CMK (cell line): ENCODE results near the gene ETV3.

Source experiments
- DNase-seq: peaks from one replicate; pipeline ENCODE4 v3.0.0-alpha.2; 2010; ENCODE audit warnings: low read depth

Gene ETV3

DNA sequence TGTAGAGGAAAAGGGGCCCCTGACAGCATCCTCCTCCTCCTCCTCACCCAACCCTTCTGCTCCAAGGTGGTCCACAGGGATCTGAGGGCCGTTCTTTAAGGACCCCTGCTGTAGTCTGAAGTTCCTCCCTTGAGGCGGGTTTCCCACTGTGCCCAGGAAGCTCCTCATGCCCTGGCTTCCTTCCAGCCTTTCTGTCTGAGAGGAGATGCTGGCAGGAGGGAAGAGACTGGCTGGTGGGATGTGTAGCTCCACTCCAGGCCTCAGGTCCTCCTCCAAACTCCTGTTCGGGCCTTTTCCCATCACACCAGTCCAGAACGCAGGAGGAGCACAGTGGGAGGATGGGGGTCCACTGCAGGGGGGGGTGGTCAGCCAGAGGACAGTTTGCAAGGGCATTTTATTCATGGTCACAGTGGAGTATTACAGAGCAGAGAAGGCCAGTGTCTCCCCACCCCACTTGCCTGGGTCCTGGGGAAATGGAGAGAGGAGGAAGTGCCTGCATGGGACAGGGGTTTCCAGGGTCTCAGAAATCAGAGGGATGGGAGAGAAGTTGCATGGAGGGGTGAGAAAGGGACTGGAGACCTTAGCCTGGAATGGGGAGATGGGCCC, 46.4 kb downstream of the ETV3 start:
- DNase-seq, result no peak

DNA sequence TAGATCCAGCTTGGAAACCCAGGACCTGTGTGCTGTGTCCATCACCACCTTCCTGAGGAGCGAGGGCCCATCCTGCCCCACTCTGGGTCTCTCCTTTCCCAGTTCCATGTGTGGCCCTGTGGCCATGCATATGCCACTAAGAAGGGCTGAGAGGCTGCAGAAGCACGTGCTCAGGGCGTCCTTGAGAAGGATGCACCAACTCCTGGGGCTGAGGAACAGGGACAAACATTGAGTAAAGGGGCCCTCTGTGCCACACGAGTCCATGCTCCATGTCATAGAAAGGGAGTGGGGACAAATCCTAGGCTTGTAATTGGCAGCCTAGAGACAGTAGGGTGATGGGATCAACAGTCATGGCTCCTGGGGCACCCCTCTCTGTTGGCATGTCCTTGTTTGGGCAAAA, 47.0 kb downstream of the ETV3 start:
- no peak for DNase-seq

DNA sequence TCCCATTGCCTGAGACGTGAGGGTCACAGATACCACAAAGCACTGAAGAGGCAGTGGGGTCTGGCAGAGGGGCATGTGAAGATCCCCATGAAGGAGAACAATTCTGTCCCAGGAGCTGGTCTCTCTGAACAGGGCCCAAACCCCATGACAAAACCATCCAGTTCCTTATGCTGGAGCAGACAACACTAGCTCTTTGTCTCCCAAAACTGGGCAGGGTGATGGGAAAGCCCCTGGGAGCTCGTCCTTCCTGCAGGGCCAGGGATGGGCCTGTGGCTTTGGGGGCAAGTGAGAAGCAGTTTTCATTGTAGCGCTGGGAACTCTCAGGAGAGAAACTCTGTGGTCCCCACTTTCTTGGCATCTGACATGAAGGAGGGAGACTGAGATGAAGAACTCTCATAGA, 47.4 kb downstream of the ETV3 start:
- no peak for DNase-seq

DNA sequence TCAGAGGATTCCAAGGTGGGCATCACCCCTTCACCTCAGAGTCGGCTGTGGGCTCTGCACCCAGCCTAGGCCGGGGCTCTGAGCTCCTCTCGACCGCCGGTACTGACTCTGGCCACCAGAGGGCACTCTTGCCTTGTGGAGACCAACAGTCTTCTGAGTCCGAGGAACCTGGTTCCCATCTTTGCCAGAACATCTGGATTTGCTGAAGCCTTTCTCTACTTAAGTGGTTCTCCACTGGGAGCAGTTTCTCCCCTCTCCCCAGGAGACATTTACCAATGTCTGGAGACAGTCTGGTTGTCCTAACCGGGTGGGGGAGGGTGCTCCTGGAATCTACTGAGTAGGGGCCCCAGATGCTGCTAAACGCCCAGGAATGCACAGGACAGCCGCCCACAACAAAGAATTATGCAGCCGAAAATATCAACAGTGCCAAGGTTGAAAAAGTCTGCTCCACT, 48.0 kb downstream of the ETV3 start:
- peak; percentile 51 for DNase-seq

DNA sequence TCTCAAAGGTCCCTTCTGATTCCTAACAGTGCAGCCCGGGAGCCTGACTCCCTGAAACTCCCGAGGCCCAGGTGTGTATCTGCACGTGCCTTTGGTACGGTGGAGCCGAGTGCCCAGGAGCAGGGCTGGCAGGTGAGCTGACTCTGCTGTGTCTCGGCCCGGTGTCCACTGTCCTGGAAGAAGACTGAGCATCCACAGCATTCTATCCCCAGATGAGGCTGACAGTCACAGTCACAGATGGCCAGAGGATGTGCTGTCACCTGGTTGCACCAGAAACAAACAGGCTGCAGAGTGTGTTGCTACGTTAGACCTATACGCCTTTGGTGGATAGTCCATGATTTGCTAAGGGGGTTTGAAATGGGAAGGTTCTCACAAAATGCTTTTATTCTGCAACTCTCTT, 48.4 kb downstream of the ETV3 start:
- DNase-seq, result no peak

DNA sequence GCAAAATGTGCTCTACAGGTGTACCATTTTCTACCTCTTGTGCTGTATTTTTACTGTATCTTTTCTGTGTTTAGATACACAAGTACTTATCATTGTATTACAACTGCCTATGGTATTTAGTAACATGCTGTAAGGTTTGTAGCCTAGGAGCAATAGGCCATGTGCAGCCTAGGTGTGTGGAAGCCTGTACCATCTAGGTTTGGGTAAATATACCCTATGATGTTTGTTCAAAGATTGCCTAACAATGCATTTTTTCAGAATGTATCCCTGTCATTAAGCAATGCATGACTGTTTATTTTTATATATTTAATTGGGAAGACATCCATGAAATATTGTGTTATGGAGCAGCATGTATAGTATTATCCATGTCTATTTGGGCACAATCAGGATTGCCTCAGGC, 49.6 kb downstream of the ETV3 start:
- DNase-seq, result no peak

DNA sequence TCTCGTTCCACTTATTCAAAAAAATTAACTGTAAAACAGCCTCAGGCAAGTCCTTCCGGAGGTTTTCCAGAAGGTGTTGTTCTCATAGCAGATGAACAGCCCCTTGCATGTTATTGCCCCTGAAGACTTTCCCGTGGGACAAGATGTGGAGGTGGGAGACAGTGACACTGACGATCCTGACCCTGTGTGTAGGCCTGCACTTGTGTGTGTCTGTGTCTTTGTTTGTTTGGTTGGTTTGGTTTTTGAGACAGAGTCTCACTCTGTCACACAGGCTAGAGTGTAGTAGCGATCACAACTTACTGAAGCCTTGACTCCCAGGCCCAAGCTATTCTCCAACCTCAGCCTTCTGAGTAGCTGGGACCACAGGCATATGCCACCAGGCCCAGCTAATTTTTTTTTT, 51.2 kb downstream of the ETV3 start:
- no peak for DNase-seq

DNA sequence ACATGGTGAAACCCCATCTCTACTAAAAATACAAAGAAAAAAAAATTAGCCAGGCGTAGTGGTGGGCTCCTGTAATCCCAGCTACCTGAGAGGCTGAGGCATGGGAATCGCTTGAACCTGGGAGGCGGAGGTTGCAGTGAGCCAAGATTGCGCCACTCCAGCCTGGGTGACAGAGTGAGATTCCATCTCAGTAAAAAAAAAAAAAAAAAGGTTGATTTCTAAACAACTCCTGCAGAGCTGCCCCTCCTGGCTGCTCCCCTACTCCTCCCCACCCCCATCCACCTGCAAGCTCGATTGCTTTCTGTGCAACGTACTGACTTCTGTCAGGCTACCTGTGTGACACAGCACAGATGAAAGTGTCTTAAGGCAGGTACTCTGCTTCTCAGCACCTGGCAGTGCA, 51.9 kb downstream of the ETV3 start:
- DNase-seq, result no peak

DNA sequence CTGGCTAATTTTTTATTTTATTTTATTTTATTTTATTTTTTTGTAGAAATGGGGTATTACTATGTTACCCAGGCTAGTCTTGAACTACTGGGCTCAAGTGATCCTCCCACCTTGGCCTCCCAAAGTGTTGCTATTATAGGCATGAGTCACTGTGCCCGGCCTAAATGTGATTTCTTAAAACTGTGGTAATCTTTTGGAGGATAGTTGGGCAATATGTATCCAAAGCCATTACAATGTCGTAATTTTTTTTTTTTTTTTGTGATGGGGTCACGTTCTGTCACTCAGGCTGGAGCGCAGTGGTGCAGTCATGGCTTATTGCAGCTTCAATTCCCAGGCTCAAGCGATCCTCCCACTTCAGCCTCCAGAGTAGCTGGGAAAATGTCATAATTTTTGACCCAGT, 52.8 kb downstream of the ETV3 start:
- DNase-seq, result no peak

DNA sequence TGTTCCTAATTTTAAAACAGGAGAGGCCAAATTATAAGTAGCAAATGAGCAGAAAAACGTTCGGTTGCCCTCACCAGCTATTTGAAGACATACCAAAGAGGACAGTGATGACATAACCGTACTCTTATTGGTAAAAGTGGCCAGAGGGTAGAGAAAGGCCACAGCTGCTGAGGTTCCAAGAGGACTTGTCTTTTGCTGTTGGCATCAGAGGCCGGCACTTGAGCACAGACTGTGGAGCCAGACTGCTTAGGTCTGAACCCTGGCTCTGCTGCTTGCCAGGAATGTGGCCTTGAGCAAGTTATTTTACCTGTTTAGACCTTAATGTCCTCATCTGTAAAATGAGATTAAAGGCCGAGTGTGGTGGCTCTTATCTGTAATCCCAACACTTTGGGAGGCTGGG, 53.5 kb downstream of the ETV3 start:
- no peak for DNase-seq

DNA sequence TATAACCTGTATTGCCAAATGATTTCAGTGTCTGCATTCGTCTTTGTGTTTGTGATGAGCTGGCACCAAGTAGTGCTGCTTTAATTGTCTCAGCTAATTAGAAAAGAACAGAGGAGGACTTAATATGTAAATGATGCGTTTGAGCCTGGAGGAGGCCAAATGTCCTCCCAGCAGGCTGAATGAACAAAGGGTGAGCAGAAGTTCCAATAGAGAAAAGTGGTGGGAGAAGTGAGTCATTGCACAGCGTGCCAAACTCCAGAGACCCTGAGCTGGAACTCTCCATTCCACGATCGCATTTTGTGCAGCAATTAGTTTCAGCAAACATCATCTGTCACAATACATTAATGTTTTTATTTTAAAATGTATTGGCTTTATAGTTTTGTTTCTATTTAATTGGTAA, 56.5 kb downstream of the ETV3 start:
- DNase-seq, result no peak

DNA sequence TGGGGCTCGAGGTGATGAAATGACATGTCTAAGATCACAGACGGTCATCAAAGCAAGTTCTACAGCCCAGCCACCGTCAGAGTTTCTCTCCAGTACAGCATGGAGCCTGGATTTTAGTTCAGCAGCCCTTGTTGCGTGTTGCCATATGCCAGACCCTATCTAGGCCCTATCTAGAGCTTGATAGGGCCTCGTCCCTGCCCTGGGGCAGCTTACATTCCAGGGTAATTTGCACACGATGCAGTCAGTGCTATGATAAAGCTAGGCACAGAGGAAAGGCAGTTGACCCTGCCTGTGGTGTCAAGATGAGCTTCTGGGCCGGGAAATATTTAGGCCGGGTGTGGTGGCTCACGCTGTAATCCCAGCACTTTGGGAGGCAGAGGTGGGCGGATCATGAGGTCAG, 57.5 kb downstream of the ETV3 start:
- DNase-seq, result no peak

DNA sequence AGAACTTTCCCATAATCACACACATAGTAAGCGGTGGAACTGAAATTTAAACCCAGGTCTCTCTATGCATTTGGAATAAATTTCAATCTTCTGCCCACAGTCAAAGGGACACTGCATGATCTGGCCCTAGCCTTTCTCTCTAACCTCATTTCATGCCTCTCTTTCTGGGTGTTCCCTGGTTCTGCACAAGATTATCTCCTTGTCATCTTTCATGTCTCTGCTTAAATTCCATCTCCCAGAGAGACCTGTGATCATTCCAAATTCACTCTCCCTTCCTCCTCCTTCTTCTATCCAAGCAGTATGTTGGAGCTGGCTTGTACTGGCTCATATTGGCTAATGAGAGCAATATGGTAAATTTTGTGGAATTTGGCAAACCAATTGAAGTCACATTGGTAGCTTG, 60.8 kb downstream of the ETV3 start:
- DNase-seq, result no peak

DNA sequence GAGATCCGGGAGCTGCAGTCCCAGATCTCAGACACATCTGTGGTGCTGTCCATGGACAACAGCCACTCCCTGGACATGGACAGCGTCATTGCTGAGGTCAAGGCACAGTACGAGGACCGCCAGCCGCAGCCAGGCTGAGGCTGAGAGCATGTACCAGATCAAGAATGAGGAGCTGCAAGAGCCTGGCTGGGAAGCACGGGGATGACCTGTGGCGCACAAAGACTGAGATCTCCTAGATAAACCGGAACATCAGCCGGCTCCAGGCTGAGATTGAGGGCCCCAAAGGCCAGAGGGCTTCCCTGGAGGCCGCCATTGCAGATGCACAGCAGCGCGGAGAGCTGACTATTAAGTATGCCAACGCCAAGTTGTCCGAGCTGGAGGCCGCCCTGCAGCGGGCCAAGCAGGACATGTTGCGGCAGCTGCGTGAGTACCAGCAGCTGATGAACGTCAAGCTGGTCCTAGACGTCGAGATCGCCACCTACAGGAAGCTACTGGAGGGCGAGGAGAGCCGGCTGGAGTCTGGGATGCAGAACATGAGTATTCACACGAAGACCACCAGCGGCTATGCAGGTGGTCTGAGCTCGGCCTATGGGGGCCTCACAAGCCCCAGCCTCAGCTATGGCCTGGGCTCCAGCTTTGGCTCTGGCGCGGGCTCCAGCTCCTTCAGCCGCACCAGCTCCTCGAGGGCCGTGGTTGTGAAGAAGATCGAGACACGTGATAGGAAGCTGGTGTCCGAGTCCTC, 64.1 kb downstream of the ETV3 start:
- DNase-seq, result no peak
